ENCODE measurements around the gene MEIS2.

MEIS2 gene

DNA sequence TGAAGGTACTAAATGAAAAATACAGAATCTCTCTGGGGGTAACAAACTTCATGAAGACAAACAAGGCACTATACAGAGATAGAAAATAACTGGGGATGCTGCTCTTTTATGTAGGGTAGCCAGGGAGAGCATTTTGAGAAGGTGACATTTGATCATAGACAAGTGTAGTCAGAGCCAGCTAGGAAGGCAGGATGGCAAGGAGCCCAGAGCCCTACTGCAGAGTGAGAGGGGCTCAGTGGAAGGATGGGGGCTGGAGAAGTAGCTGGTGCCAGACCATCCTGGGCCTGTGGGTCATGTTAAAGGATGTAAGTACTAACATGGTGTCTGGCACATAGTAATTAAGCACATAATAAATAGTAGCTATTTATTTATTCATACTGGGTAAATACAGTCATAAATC is 133.6 kb downstream of the MEIS2 start:
- no peaks in the 10 kb centered on the region for H3K4me1 ChIP-seq (ENCODE audit: insufficient read depth, low read length, poor library complexity, severe bottlenecking)
- H3K9me2 ChIP-seq (replicated peaks; ENCODE audit: low read depth, low read length), result no peaks in the 10 kb centered on the region

DNA sequence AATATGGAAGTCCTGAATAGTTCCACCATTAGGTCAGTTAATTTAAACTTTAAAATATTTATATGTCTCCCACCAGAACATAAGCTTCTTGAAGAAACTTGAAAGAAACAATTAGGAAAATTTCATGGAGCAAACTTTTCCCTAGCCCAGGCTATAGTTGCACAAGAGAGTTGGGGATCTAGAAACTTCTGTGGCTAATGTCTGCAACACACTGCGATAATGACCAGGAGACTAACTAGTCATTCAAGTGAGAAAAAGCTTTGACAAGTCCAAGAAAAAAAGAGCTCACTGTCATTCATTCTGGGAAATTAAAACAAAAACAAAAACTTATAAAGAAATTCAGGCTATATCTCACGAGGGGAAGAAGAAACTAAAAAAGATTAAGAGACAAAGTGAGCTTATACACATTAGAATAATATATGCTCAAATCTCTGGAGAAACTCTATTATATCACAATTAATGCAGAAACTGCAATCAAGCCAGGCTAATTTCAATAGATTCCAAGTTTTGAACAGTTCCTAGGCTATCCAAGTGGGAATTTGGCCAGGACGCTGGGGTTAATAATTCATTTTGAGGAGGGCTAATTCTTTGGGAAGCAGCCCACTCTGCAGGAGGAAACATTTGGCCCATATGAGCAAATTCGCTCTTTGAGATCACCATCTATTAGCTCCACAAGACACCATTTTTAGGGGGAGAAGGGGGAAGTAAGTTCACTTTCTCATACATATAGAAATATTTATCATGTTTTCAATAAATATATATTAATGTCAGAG is 134.6 kb downstream of the MEIS2 start:
- no peaks in the 10 kb centered on the region for H3K9me2 ChIP-seq (replicated peaks; ENCODE audit: low read depth, low read length)
- no peaks in the 10 kb centered on the region for H4K20me1 ChIP-seq (ENCODE audit: insufficient read depth, low read length, poor library complexity, severe bottlenecking)
- H3K4me2 ChIP-seq (ENCODE audit: low read depth, low read length, poor library complexity, severe bottlenecking), result no peak overlapping the region
- H3K9me3 ChIP-seq (ENCODE audit: insufficient read depth, low read depth, low read length), result no peaks in the 10 kb centered on the region
- no peaks in the 10 kb centered on the region for H3K4me1 ChIP-seq (ENCODE audit: insufficient read depth, low read length, poor library complexity, severe bottlenecking)
- H3F3A ChIP-seq (ENCODE audit: low read depth), result no peaks in the 10 kb centered on the region
- H3K36me3 ChIP-seq (ENCODE audit: insufficient read depth, low read length), result no peaks in the 10 kb centered on the region
- H3K9ac ChIP-seq (ENCODE audit: low read depth, low read length, poor library complexity, severe bottlenecking), result no peak overlapping the region
- TF ChIP-seq, protein P1, sequence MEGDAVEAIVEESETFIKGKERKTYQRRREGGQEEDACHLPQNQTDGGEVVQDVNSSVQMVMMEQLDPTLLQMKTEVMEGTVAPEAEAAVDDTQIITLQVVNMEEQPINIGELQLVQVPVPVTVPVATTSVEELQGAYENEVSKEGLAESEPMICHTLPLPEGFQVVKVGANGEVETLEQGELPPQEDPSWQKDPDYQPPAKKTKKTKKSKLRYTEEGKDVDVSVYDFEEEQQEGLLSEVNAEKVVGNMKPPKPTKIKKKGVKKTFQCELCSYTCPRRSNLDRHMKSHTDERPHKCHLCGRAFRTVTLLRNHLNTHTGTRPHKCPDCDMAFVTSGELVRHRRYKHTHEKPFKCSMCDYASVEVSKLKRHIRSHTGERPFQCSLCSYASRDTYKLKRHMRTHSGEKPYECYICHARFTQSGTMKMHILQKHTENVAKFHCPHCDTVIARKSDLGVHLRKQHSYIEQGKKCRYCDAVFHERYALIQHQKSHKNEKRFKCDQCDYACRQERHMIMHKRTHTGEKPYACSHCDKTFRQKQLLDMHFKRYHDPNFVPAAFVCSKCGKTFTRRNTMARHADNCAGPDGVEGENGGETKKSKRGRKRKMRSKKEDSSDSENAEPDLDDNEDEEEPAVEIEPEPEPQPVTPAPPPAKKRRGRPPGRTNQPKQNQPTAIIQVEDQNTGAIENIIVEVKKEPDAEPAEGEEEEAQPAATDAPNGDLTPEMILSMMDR (conservative IDR thresholded peaks at IDR 0.05; ENCODE audit: low read length), result no peak
- no peak for TF ChIP-seq EZH2phosphoT487 (IDR thresholded peaks at IDR 0.05; ENCODE audit: borderline replicate concordance)
- H3K27me3 ChIP-seq (ENCODE audit: insufficient read depth, low read length, poor library complexity, severe bottlenecking), result no peaks in the 10 kb centered on the region
- no peaks in the 10 kb centered on the region for H3K79me2 ChIP-seq (ENCODE audit: insufficient read depth, low read length)
- no peak overlapping the region for H3K4me3 ChIP-seq (ENCODE audit: low read length, poor library complexity, severe bottlenecking)
- no peak overlapping the region for H2AFZ ChIP-seq (ENCODE audit: low read length)

More for the DNA sequence above, 133.6 kb downstream of the MEIS2 start:
- Histone ChIP-seq H3K27me3 (ENCODE audit: insufficient read depth, low read length, poor library complexity, severe bottlenecking) (no peaks in the 10 kb centered on the region), H4K20me1 (ENCODE audit: insufficient read depth, low read length, poor library complexity, severe bottlenecking) (no peaks in the 10 kb centered on the region), H3K4me2 (ENCODE audit: low read depth, low read length, poor library complexity, severe bottlenecking) (no peak overlapping the region), H3K9me3 (ENCODE audit: insufficient read depth, low read depth, low read length) (no peaks in the 10 kb centered on the region), H3F3A (ENCODE audit: low read depth) (no peaks in the 10 kb centered on the region), H3K4me3 (ENCODE audit: low read length, poor library complexity, severe bottlenecking) (no peak overlapping the region), H3K79me2 (ENCODE audit: insufficient read depth, low read length) (no peaks in the 10 kb centered on the region), H3K9ac (ENCODE audit: low read depth, low read length, poor library complexity, severe bottlenecking) (no peak overlapping the region), H3K36me3 (ENCODE audit: insufficient read depth, low read length) (no peaks in the 10 kb centered on the region), H2AFZ (ENCODE audit: low read length) (no peak overlapping the region)
- TF ChIP-seq, protein P1 (conservative IDR thresholded peaks at IDR 0.05; ENCODE audit: low read length), result no peak
- TF ChIP-seq EZH2phosphoT487 (IDR thresholded peaks at IDR 0.05; ENCODE audit: borderline replicate concordance), result no peak

DNA sequence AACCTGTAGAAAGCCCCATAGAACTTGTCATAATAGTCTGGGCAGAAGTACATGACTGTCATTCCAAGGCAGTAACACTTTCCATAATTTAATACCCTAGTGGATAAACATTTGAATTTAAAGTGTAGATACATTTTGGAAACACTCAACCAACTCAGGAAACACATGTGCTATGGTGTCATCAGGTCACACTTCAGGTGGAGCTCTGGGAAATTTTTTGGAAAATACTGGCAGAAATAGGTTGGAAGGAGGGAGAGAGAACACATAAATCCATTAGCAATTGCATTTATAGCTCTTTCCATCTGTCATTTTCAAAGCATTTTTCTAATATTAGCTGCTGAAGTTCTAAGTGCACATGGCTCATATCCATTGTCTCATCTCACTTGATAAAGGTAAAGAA is 135.7 kb downstream of the MEIS2 start:
- H3K4me1 ChIP-seq (ENCODE audit: insufficient read depth, low read length, poor library complexity, severe bottlenecking), result no peaks in the 10 kb centered on the region
- no peaks in the 10 kb centered on the region for H3K27me3 ChIP-seq (ENCODE audit: insufficient read depth, low read length, poor library complexity, severe bottlenecking)
- no peak overlapping the region for H2AFZ ChIP-seq (ENCODE audit: low read length)
- no peak overlapping the region for H3K4me3 ChIP-seq (ENCODE audit: low read length, poor library complexity, severe bottlenecking)
- H3K4me2 ChIP-seq (ENCODE audit: low read depth, low read length, poor library complexity, severe bottlenecking), result no peak overlapping the region
- no peaks in the 10 kb centered on the region for H3K36me3 ChIP-seq (ENCODE audit: insufficient read depth, low read length)
- H3K79me2 ChIP-seq (ENCODE audit: insufficient read depth, low read length), result no peaks in the 10 kb centered on the region
- H4K20me1 ChIP-seq (ENCODE audit: insufficient read depth, low read length, poor library complexity, severe bottlenecking), result no peaks in the 10 kb centered on the region
- H3F3A ChIP-seq (ENCODE audit: low read depth), result no peaks in the 10 kb centered on the region
- H3K9me3 ChIP-seq (ENCODE audit: insufficient read depth, low read depth, low read length), result no peaks in the 10 kb centered on the region
- no peak for TF ChIP-seq EZH2phosphoT487 (IDR thresholded peaks at IDR 0.05; ENCODE audit: borderline replicate concordance)
- no peaks in the 10 kb centered on the region for H3K9me2 ChIP-seq (replicated peaks; ENCODE audit: low read depth, low read length)
- H3K9ac ChIP-seq (ENCODE audit: low read depth, low read length, poor library complexity, severe bottlenecking), result no peak overlapping the region

DNA sequence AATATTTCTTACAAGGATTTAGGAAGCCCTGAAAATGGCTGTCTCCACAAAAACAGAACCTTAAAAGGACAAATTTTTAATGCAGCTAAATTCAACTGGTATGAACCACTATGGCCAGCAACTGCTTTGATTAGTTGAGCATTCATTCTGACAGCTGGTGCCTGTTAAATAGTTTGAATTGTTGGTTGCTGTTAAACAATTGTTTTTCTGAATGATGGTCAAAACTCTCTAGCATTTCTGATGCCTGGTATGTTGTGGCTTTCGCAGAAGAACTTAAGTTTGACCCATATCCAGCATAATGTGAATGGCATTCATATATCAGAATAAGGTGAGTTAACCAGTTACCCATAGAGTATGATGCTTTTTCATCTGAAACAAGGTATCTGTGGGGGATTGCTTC is 138.4 kb downstream of the MEIS2 start:
- H3K36me3 ChIP-seq (ENCODE audit: insufficient read depth, low read length), result no peaks in the 10 kb centered on the region
- H3K79me2 ChIP-seq (ENCODE audit: insufficient read depth, low read length), result no peaks in the 10 kb centered on the region
- no peak overlapping the region for H2AFZ ChIP-seq (ENCODE audit: low read length)
- H3K9me2 ChIP-seq (replicated peaks; ENCODE audit: low read depth, low read length), result no peaks in the 10 kb centered on the region
- no peaks in the 10 kb centered on the region for H4K20me1 ChIP-seq (ENCODE audit: insufficient read depth, low read length, poor library complexity, severe bottlenecking)
- H3K9me3 ChIP-seq (ENCODE audit: insufficient read depth, low read depth, low read length), result no peaks in the 10 kb centered on the region
- H3K4me2 ChIP-seq (ENCODE audit: low read depth, low read length, poor library complexity, severe bottlenecking), result no peak overlapping the region
- no peaks in the 10 kb centered on the region for H3K27me3 ChIP-seq (ENCODE audit: insufficient read depth, low read length, poor library complexity, severe bottlenecking)
- TF ChIP-seq EZH2phosphoT487 (IDR thresholded peaks at IDR 0.05; ENCODE audit: borderline replicate concordance), result no peak
- TF ChIP-seq, protein P1 (conservative IDR thresholded peaks at IDR 0.05; ENCODE audit: low read length), result no peak
- H3K9ac ChIP-seq (ENCODE audit: low read depth, low read length, poor library complexity, severe bottlenecking), result no peak overlapping the region
- H3K4me1 ChIP-seq (ENCODE audit: insufficient read depth, low read length, poor library complexity, severe bottlenecking), result no peaks in the 10 kb centered on the region
- H3K4me3 ChIP-seq (ENCODE audit: low read length, poor library complexity, severe bottlenecking), result no peak overlapping the region
- H3F3A ChIP-seq (ENCODE audit: low read depth), result no peaks in the 10 kb centered on the region
